Measurements from ENCODE around the gene ZNF396. TPM values are rescaled to one million over a fixed set of nuclear protein-coding genes. Genes with fewer than 3 reads are reported as not detected.

ZNF396 gene
- total and polyA plus RNA-seq, 9 of the 15 experiments (the other 6 are each of a cell fraction or from before 2014, with no cell fraction given) = 0.73 to 2.3 (median 1.9) TPM

- ATAC-seq (peak; percentile 3; the same call in 2 of the 3 replicates), DNase-seq (ENCODE audit: extremely low read depth in 1 of 4, low spot score in 3 of 4) (no peak), FAIRE-seq (no peak)
- Histone ChIP-seq H3K27ac (ENCODE audit: extremely low read depth, low read depth, low read length) (peak overlapping the region; percentile 99), H3K9me1 (ENCODE audit: control insufficient read depth, insufficient read depth, low read length) (no peaks in the 10 kb centered on the region), H3K9ac (ENCODE audit: insufficient read depth in 1 of 2, low read depth in 2 of 2, low read length in 2 of 2) (peak overlapping the region; percentile 99), H3K79me2 (ENCODE audit: control insufficient read depth, insufficient read depth, low read length) (peaks cover 57% of the 10 kb centered on the region), H4K20me1 (replicated peaks; ENCODE audit: control insufficient read depth, insufficient read depth, low read length) (peaks cover 17% of the 10 kb centered on the region), H3K9me3 (replicated peaks; ENCODE audit: control insufficient read depth, insufficient read depth, low read depth, low read length) (no peaks in the 10 kb centered on the region), H3K4me3 (peak overlapping the region; percentile 91), H3K36me3 (ENCODE audit: control insufficient read depth, insufficient read depth, low read length) (peaks cover 45% of the 10 kb centered on the region), H3K4me2 (ENCODE audit: insufficient read depth, low read length) (peak overlapping the region; percentile 99), H3K27me3 (ENCODE audit: control insufficient read depth in 2 of 2, insufficient read depth in 2 of 2, low read length in 2 of 2) (no peaks in the 10 kb centered on the region), H3K4me1 (replicated peaks in 1 of 2; ENCODE audit: control insufficient read depth in 2 of 2, insufficient read depth in 2 of 2, low read length in 2 of 2) (peaks cover 8 to 10% of the 10 kb centered on the region in 2 experiments; a peak in 4 of 5 replicates), H2AFZ (ENCODE audit: low read depth, low read length) (peak overlapping the region; percentile 94)
- intact Hi-C loops (cut with micrococcal nuclease) (loop anchor here (5.0 to 10.0 kb wide), 3 partner anchors 51 to 299 kb away; partner anchors contain the start of genes MAPRE2, ZNF397 and ZSCAN30), in situ Hi-C loops (cut with MboI) (no loop called here)
- ChIA-PET CTCF (ENCODE audit: low intra/inter-chr PET ratio) (no interaction called here), POLR2A (interaction anchor here (0.7 to 1.5 kb wide), 4 partner anchors 8 to 104 kb away, joined by 3 to 4 read pairs (median 4); partner anchors contain the start of gene ZNF397)
- TSS peak; percentile 38 for BruUV-seq (replicated peaks)
- WGBS (ENCODE audit: insufficient coverage, low coverage, missing lambda C conversion rate) = under 1% methylated on average over 15 of the region's 15 CpGs
- no peak for TF ChIP-seq EP300 (IDR thresholded peaks at IDR 0.05; ENCODE audit: low read length)
- no peak for TF ChIP-seq JUN (IDR thresholded peaks at IDR 0.05; ENCODE audit: borderline replicate concordance, low read depth, low read length)
- TF ChIP-seq JUN (CRISPR knock-in tag; IDR thresholded peaks at IDR 0.05; ENCODE audit: borderline replicate concordance) = 0 out of 2 replicates have a peak, but pooled peaks have one; percentile 64
- TF ChIP-seq XRCC3 (IDR thresholded peaks at IDR 0.05) = no peak
- TF ChIP-seq ZFPM2 (CRISPR knock-in tag; IDR thresholded peaks at IDR 0.05) = no peak
- no peak for TF ChIP-seq COPS2 (conservative IDR thresholded peaks at IDR 0.05)
- no peak for TF ChIP-seq TAF9B (IDR thresholded peaks at IDR 0.05; ENCODE audit: partially characterized antibody)
- TF ChIP-seq SFPQ (IDR thresholded peaks at IDR 0.05; ENCODE audit: low read depth, low read length) = no peak
- TF ChIP-seq ZNF511 (CRISPR knock-in tag; IDR thresholded peaks at IDR 0.05) = peak; percentile 5; the same call in 1 of the 2 replicates
- no peak for TF ChIP-seq HNRNPH1 (optimal IDR thresholded peaks at IDR 0.05; ENCODE audit: low read depth, low read length)
- TF ChIP-seq KDM4B (IDR thresholded peaks at IDR 0.05; ENCODE audit: borderline replicate concordance in 2 of 2, low read depth in 1 of 2) = no peak
- TF ChIP-seq SOX6 (IDR thresholded peaks at IDR 0.05) = no peak
- TF ChIP-seq FOXA3 (CRISPR knock-in tag; conservative IDR thresholded peaks at IDR 0.05 in 1 of 2, IDR thresholded peaks at IDR 0.05 in 1 of 2) = peak in 1 of 2 experiments; percentile 55; a peak in 1 of 4 replicates
- peak in 1 of 2 experiments; percentile 41; a peak in 1 of 4 replicates for TF ChIP-seq TEAD1 (CRISPR knock-in tag; IDR thresholded peaks at IDR 0.05)
- TF ChIP-seq CBX8 (IDR thresholded peaks at IDR 0.05; ENCODE audit: borderline replicate concordance, extremely low read depth, low read depth, low read length, poor library complexity, severe bottlenecking) = no peak
- TF ChIP-seq NR1H2 (CRISPR knock-in tag; IDR thresholded peaks at IDR 0.05) = no peak
- TF ChIP-seq, protein P1, sequence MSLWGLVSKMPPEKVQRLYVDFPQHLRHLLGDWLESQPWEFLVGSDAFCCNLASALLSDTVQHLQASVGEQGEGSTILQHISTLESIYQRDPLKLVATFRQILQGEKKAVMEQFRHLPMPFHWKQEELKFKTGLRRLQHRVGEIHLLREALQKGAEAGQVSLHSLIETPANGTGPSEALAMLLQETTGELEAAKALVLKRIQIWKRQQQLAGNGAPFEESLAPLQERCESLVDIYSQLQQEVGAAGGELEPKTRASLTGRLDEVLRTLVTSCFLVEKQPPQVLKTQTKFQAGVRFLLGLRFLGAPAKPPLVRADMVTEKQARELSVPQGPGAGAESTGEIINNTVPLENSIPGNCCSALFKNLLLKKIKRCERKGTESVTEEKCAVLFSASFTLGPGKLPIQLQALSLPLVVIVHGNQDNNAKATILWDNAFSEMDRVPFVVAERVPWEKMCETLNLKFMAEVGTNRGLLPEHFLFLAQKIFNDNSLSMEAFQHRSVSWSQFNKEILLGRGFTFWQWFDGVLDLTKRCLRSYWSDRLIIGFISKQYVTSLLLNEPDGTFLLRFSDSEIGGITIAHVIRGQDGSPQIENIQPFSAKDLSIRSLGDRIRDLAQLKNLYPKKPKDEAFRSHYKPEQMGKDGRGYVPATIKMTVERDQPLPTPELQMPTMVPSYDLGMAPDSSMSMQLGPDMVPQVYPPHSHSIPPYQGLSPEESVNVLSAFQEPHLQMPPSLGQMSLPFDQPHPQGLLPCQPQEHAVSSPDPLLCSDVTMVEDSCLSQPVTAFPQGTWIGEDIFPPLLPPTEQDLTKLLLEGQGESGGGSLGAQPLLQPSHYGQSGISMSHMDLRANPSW (CRISPR knock-in tag; IDR thresholded peaks at IDR 0.05) = no peak
Measured at GRCh38 chr18:35343488-35343935, 33.6 kb downstream of the ZNF396 start.

Data from K562 (cell line).